SK-N-SH (cell line): ENCODE results near the gene SEZ6. TPM values are rescaled to one million over a fixed set of nuclear protein-coding genes. Genes with fewer than 3 reads are reported as not detected.

ENCODE experiments used
- CTCF ChIA-PET: fragments of 300-600, 350-600 bp; formaldehyde crosslinking; extraction: SDS; loops from one replicate; lab custom pipeline; 2021; lab: Yijun Ruan, JAX
- POLR2A ChIA-PET: fragments of 350-600 bp; sonication (Branson Sonifier 250); formaldehyde crosslinking; extraction: SDS; loops from one replicate; lab custom pipeline; 2020; ENCODE audit warnings: antibody characterized with exemption, inconsistent platforms; lab: Yijun Ruan, JAX
- DNase-seq: peaks from one replicate; pipeline ENCODE4 v3.0.0; 2012
- H2AFZ ChIP-seq: fragments of 200-600 bp; sonication (generic); 2 replicates; pipeline ENCODE4 v1.8.1; 2016; ENCODE audit warnings: antibody characterized with exemption, mild to moderate bottlenecking, low read depth
- H3F3A ChIP-seq: fragments of 200-600 bp; sonication (generic); replicated peaks from 2 replicates; pipeline ENCODE3; 2016; ENCODE audit warnings: antibody characterized with exemption, mild to moderate bottlenecking; ENCODE audit not compliant: insufficient read depth
- H3K27ac ChIP-seq, 2 experiments: fragments of 200-500 bp in 1 of 2; fragments of 200-600 bp in 1 of 2; sonication (Bioruptor generic) in 1 of 2; sonication (generic), shearing (Covaris generic) in 1 of 2; 2 replicates each; pipeline versions ENCODE4 v1.5.1 to v1.6.1; 2014 to 2016; ENCODE audit warnings: low read depth in 2 of 2, inconsistent platforms in 1 of 2, low read length in 1 of 2, mild to moderate bottlenecking in 1 of 2, mixed read lengths in 1 of 2
- H3K27me3 ChIP-seq: fragments of 200-600 bp; sonication (generic), shearing (Covaris generic); 2 replicates; pipeline ENCODE4 v1.6.1; 2016; ENCODE audit warnings: mixed run types; ENCODE audit not compliant: insufficient read depth
- H3K36me3 ChIP-seq, 2 experiments: fragments of 200-500 bp in 1 of 2; fragments of 200-600 bp in 1 of 2; sonication (Bioruptor generic) in 1 of 2; sonication (generic) in 1 of 2; replicated peaks in 1 of 2; 2 replicates each; pipeline versions ENCODE3 to v1.5.1; 2014 to 2016; ENCODE audit warnings: low read length in 1 of 2, mild to moderate bottlenecking in 1 of 2; ENCODE audit not compliant: insufficient read depth in 2 of 2, control insufficient read depth in 1 of 2
- H3K4me1 ChIP-seq, 2 experiments: fragments of 200-500 bp in 1 of 2; fragments of 200-600 bp in 1 of 2; sonication (Bioruptor generic) in 1 of 2; sonication (generic), shearing (Covaris generic) in 1 of 2; 2 replicates each; pipeline versions ENCODE4 v1.5.1 to v1.6.1; 2014 to 2016; ENCODE audit warnings: low read depth in 1 of 2, low read length in 1 of 2, mixed run types in 1 of 2; ENCODE audit not compliant: insufficient read depth in 2 of 2, control insufficient read depth in 1 of 2
- H3K4me2 ChIP-seq: fragments of 200-600 bp; sonication (generic), shearing (Covaris generic); 2 replicates; pipeline ENCODE4 v1.6.1; 2017; ENCODE audit warnings: mixed run types
- H3K4me3 ChIP-seq, 2 experiments: fragments of 200-500 bp in 1 of 2; fragments of 200-600 bp in 1 of 2; sonication (Bioruptor generic) in 1 of 2; sonication (generic), shearing (Covaris generic) in 1 of 2; 2 replicates each; pipeline versions ENCODE4 v1.5.1 to v1.8.1; 2014 to 2016; ENCODE audit warnings: low read depth in 2 of 2, inconsistent platforms in 1 of 2, low read length in 1 of 2, mild to moderate bottlenecking in 1 of 2, mixed read lengths in 1 of 2, moderate library complexity in 1 of 2
- H3K79me2 ChIP-seq: fragments of 200-600 bp; sonication (generic); 2 replicates; pipeline ENCODE4 v1.8.1; 2017; ENCODE audit warnings: mild to moderate bottlenecking; ENCODE audit not compliant: insufficient read depth
- H3K9ac ChIP-seq: fragments of 200-600 bp; sonication (generic); 2 replicates; pipeline ENCODE4 v1.6.1; 2017; ENCODE audit warnings: mixed run types
- H3K9me2 ChIP-seq: fragments of 200-600 bp; sonication (generic); 2 replicates; pipeline ENCODE4 v1.6.1; 2017; ENCODE audit warnings: mixed run types
- H3K9me3 ChIP-seq: fragments of 200-600 bp; sonication (generic); 2 replicates; pipeline ENCODE4 v1.6.1; 2017; ENCODE audit warnings: mixed run types, mild to moderate bottlenecking, moderate library complexity
- H4K20me1 ChIP-seq: fragments of 200-600 bp; sonication (generic); 2 replicates; pipeline ENCODE4 v1.6.1; 2017; ENCODE audit warnings: mild to moderate bottlenecking, mixed run types; ENCODE audit not compliant: insufficient read depth
- CHD2 ChIP-seq: fragments of 150-350 bp; IDR thresholded peaks from 2 replicates; pipeline ENCODE4 v1.6.1; 2018; ENCODE audit warnings: low read length; ENCODE audit not compliant: partially characterized antibody
- FOSL2 ChIP-seq: IDR thresholded peaks from 2 replicates; pipeline ENCODE4 v1.4.0; 2012; ENCODE audit warnings: low read depth, mild to moderate bottlenecking, moderate library complexity, borderline replicate concordance
- JUND ChIP-seq: IDR thresholded peaks from 2 replicates; pipeline ENCODE4 v1.4.0; 2012
- NFIC ChIP-seq: IDR thresholded peaks from 2 replicates; pipeline ENCODE4 v1.4.0; 2012; ENCODE audit warnings: borderline replicate concordance
- PBX3 ChIP-seq: IDR thresholded peaks from 2 replicates; pipeline ENCODE4; 2012
- RAD21 ChIP-seq: IDR thresholded peaks from 2 replicates; pipeline ENCODE4 v1.6.1; 2012; ENCODE audit warnings: mild to moderate bottlenecking, low read length
- RFX5 ChIP-seq: IDR thresholded peaks from 2 replicates; pipeline ENCODE4 v1.6.1; 2012; ENCODE audit warnings: mild to moderate bottlenecking, improper control_type of control experiment, low read length
- RXRA ChIP-seq: IDR thresholded peaks from 2 replicates; pipeline ENCODE4 v1.4.0; 2012; ENCODE audit warnings: low read depth, mild to moderate bottlenecking, borderline replicate concordance
- SIN3A ChIP-seq: IDR thresholded peaks from 2 replicates; pipeline ENCODE4 v1.6.1; 2012; ENCODE audit warnings: low read depth, mild to moderate bottlenecking, low read length, moderate library complexity, borderline replicate concordance
- USF2 ChIP-seq: fragments of 150-350 bp; IDR thresholded peaks from 2 replicates; pipeline ENCODE4 v1.6.1; 2017; ENCODE audit warnings: antibody characterized with exemption, low read length, low read depth, borderline replicate concordance
- YY1 ChIP-seq: IDR thresholded peaks from 2 replicates; pipeline ENCODE4 v1.4.0; 2012; ENCODE audit warnings: low read depth, mild to moderate bottlenecking
- WGBS: methylation state at CpG from one replicate; pipeline ENCODE4 v1.1.6; 2017; ENCODE audit warnings: low lambda C conversion rate; 5-methylcytosine and 5-hydroxymethylcytosine counted together
- polyA plus RNA-seq, 3 experiments: library from polyadenylated mRNA; depleted of rRNA; stranded (reverse); fragments of >200 nt; gene quantifications; 2 replicates each; pipeline ENCODE4 v1.2.3, GENCODE V29; 2012
- TF ChIP-seq, protein P1 (sequence below): IDR thresholded peaks from 2 replicates; pipeline ENCODE4 v1.4.0; 2012; ENCODE audit warnings: low read depth
- TF ChIP-seq, protein P2 (sequence below): IDR thresholded peaks from 2 replicates; pipeline ENCODE4 v1.4.0; 2012; ENCODE audit warnings: low read depth, borderline replicate concordance

SEZ6 gene
- polyA plus RNA-seq, 1 of the 3 experiments (the other 2 are of a cell fraction) = 0.12 TPM

DNA sequence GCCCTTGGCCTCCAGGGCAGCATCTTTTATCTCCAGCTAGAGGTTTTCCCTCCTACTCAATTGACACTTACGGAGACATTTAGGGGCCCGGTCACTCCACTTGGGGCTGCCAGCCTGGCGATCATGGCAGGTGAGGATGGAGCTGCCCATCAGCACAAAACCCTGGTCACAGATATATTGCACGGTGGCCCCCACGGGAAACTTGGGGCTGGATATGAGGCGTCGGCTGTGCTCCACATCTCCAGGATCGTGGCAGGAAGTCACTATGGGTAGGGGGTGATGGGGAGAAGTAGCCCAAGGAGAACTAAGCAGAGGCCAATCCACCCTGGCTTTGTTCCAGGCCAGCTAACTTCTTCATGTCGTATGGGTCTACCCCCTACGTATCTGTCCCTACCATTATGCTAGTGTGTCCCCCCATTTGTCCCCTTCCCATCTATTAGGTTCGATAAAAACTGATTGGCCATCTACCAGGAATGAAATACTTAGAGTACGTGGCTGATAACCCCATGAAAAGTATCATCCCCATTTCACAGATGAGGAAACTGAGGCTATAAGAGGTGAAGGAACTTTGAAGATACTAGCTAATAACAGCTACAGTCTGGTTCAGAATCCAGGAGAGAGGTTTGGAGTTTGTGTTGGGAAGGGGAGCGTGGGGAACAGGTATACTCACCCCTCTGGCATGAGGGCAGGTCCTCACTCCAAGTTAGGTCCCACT lies 48.4 kb downstream of the SEZ6 start:
- H3K27me3 ChIP-seq = no peaks in the 10 kb centered on the region
- CTCF ChIA-PET = interaction anchor here (1.5 to 15.3 kb wide), 5 partner anchors 8 to 231 kb away, joined by 4 to 947 read pairs (median 10); partner anchors contain the start of gene TLCD1
- no peak overlapping the region for H3K27ac ChIP-seq
- POLR2A ChIA-PET = no interaction called here
- no peaks in the 10 kb centered on the region for H3K9me3 ChIP-seq
- H3K4me2 ChIP-seq = no peak overlapping the region
- H3F3A ChIP-seq = peaks cover 8% of the 10 kb centered on the region
- TF ChIP-seq JUND (no peak), CHD2 (no peak), RAD21 (no peak), RFX5 (no peak), RXRA (no peak), YY1 (no peak), NFIC (no peak), USF2 (no peak), PBX3 (no peak), SIN3A (no peak), FOSL2 (no peak)
- TF ChIP-seq, protein P1, sequence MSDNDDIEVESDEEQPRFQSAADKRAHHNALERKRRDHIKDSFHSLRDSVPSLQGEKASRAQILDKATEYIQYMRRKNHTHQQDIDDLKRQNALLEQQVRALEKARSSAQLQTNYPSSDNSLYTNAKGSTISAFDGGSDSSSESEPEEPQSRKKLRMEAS = no peak
- TF ChIP-seq, protein P2, sequence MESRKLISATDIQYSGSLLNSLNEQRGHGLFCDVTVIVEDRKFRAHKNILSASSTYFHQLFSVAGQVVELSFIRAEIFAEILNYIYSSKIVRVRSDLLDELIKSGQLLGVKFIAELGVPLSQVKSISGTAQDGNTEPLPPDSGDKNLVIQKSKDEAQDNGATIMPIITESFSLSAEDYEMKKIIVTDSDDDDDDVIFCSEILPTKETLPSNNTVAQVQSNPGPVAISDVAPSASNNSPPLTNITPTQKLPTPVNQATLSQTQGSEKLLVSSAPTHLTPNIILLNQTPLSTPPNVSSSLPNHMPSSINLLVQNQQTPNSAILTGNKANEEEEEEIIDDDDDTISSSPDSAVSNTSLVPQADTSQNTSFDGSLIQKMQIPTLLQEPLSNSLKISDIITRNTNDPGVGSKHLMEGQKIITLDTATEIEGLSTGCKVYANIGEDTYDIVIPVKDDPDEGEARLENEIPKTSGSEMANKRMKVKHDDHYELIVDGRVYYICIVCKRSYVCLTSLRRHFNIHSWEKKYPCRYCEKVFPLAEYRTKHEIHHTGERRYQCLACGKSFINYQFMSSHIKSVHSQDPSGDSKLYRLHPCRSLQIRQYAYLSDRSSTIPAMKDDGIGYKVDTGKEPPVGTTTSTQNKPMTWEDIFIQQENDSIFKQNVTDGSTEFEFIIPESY = no peak
- TF ChIP-seq, all 33 proteins: peak for 0
- 80% methylated on average over 12 of the region's 13 CpGs for WGBS
- Histone ChIP-seq H2AFZ (no peak overlapping the region), H3K4me3 (no peak overlapping the region), H3K9me2 (no peaks in the 10 kb centered on the region), H3K36me3 (no peaks in the 10 kb centered on the region), H3K79me2 (no peaks in the 10 kb centered on the region), H3K9ac (no peak overlapping the region), H4K20me1 (no peaks in the 10 kb centered on the region), H3K4me1 (peaks cover 8 to 12% of the 10 kb centered on the region in 2 experiments; a peak in 3 of 4 replicates)
- no peak for DNase-seq
